HG03135 (cell line): Measurements from ENCODE around the gene CST6.
"Not testable (repeated sequence)": the region's sequence is repeated elsewhere in the genome, so short reads cannot be mapped to it uniquely, and the experiment has no call there.

Source experiments
- ATAC-seq: cut with Tn5 transposase; IDR thresholded peaks from one replicate; pipeline ENCODE4 v1.9.1; 2021; ENCODE audit warnings: mild to moderate bottlenecking, moderate library complexity; ENCODE audit not compliant: unreplicated experiment

CST6 gene

DNA sequence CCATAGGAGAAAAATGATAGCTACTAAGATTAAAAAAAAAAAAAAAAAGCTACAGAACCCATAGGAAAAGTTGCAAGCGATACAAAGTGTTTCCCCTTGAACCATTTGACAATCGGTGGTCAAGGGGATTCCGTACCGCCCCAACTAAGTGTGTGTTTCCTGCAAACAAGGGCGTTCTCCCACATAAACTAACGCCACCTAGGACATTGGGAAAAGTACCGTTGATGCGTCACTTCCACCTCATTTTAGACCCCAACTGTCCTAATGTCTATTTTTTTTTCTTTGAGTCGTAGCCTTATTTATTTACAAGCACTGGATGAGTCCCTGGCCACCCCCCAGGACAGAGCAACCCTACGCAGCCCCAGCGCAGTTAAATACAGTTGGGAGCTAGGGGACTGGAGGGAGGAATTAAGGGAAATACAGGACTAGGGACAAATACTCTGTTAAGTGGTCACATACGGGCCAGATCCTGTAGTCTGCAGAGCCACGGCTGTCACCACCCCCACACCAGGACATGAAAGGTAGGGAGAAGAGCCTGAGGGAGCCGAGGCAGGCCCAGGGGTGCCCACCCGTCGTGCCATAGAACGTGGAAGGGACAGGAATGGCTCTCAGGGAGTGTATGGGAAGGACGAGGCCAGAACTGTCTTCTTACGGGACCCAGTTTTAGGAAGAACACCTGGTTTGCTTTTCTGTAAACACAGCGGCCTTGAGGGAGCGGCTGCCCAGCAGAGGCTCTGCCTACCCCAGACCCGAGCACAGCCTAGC lies 28.8 kb upstream of the CST6 start:
- ATAC-seq: no peak

- ATAC-seq: no peak
Measured at GRCh38 chr11:65983589-65983987, 28.2 kb upstream of the CST6 start.

DNA sequence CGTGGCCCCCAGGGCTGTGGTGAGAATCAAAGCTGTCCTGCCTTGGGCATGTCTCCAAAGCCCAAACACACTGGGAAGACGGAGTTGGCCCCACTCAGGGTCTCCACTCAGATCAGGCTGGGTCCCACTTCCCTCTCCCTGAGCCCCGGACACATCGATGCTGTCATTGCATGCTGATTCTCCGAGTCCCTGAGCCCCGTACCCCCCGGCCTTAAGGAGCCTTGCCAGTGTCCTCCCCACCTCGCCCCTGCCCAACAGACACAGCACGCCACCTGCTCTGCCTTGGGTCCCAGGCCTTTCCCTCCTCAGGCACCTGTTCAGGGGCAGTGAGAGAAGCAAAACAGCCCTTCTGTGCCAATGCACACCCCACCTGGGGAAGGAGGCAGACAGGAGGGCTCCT lies 24.5 kb upstream of the CST6 start:
- no peak for ATAC-seq

GRCh38 chr11:65988791-65989592 lies 22.8 kb upstream of the CST6 start:
- peak; percentile 93 for ATAC-seq

- no peak for ATAC-seq
Measured at GRCh38 chr11:65992056-65992455, 19.8 kb upstream of the CST6 start.

DNA sequence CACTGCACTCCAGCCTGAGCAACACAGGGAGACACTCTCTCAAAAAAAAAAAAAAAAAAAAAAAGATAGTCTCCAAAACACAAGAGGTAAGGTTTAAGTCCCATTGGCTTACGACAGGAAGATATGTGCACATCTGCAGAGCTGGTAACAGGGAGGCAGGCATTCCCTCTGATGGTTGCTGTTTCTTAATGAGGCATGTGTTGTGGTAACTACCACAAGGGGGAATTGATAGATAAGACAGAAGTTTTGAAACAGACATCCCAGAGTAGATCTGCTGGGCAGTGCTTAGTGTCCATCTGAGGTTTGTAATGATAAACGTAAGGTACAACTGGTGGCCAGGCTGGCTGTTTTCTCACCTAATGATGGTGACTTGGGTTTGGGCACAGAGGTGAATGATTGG lies 14.5 kb upstream of the CST6 start:
- no peak for ATAC-seq

GRCh38 chr11:66001942-66002647 lies 9.7 kb upstream of the CST6 start, which contains the start of the genes BANF1 and EIF1AD:
Gene BANF1, plus strand, starts transcription at chr11:66002503. Its CDS starts 748 bp downstream, at chr11:66003251.
Gene EIF1AD, minus strand, starts transcription at chr11:66002157. Its CDS starts 1,768 bp downstream, at chr11:66000389.
- ATAC-seq: peak; percentile 64

GRCh38 chr11:66002648-66003225 lies 9.1 kb upstream of the CST6 start:
- ATAC-seq: peak; percentile 46

- no peak for ATAC-seq
Measured at GRCh38 chr11:66003291-66003690, 8.5 kb upstream of the CST6 start.

DNA sequence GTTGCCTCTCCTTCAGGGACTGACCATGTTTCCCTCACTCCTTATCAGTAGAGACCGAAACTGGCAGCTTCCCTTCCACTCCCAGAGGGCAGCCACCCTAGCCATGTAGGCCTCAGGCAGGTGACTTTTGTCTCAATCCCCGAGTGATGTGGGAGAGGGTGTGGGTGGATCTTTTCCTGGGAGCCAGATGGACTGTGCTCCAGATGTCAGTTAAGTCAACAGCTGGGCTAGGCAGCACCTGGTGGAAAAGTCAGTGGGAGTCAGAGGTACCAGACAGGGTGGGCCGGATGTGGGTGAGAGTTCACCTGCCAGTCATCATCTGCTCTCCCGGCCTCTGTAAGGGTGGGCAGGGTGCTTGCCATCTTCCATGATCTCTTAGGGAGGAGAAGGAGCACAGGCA lies 7.6 kb upstream of the CST6 start:
- ATAC-seq: no peak

GRCh38 chr11:66006134-66006890 lies 5.5 kb upstream of the CST6 start:
- no peak for ATAC-seq

GRCh38 chr11:66006891-66007176 lies 5.0 kb upstream of the CST6 start:
- no peak for ATAC-seq

DNA sequence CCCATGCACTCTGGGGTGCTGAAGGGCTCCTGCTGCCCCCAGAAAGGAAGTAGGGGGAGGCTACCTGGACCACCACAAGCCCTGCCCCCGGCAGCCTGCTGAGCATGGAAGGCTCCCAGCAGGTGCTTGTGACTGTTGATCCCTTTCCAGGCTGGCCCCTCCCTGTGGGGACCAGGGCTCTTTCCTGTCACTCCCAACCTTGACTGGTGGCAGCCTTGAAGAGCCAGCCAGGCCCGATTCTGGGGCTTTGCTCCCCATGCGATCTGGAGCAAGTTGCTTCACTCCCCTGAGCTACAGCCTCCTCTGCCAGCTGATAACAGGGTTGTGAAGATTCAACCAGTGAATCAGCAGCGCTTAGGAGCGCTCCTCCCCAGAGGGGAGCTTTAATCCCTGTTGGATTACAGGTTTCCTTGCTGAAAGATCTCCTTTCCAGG lies 4.6 kb upstream of the CST6 start:
- ATAC-seq: no peak

DNA sequence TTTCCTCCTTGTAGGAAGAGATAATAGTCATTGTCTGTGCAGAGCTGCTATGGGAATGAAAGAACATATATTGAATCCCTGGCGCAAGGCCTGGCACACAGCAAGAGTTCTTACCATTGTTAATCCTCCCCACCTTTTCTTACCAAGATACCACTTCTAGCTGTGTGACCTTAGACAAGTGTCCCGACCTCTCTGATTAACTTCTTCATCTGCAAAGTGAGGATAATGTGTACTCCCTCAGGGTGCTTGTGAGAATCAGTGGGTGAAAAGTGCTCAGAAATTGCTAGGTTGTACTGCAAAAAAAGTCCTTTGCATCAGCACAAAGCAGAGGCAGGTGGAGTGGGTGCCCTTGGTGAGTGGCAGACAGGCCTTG lies 3.7 kb upstream of the CST6 start:
- ATAC-seq: no peak

DNA sequence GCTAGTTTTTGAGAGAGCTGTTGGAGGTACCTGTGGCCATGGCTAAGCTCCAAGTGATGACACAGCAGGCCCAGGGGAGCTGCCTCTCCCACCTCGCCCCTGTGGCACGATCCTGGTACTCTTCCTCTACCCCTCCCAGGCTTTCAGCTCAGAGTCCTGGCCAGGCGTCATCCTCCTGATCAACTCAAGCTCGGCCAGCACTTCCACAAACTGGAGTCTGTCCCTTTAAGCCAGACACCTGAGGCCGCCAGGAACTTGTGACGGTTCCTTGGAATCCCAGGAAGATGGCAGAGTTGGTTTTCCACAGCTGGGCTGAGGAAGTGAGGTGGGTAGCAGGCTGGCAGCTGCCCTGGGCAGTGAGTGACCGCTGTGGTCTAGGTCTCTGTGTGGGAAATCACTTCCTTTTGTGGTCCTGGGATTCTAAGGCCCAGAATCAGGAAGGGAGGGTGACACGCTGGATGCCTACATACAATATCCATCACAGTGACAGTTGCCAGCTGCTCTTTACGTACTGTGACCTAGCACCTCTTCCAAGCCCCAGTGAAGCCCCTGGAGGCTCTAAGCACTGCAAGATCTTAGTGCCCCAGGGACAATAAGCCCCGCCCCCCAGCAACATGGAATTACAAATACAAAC lies 3.2 kb upstream of the CST6 start:
- no peak for ATAC-seq

- not testable (repeated sequence) for ATAC-seq
Measured at GRCh38 chr11:66010036-66010435, 1.8 kb upstream of the CST6 start.

DNA sequence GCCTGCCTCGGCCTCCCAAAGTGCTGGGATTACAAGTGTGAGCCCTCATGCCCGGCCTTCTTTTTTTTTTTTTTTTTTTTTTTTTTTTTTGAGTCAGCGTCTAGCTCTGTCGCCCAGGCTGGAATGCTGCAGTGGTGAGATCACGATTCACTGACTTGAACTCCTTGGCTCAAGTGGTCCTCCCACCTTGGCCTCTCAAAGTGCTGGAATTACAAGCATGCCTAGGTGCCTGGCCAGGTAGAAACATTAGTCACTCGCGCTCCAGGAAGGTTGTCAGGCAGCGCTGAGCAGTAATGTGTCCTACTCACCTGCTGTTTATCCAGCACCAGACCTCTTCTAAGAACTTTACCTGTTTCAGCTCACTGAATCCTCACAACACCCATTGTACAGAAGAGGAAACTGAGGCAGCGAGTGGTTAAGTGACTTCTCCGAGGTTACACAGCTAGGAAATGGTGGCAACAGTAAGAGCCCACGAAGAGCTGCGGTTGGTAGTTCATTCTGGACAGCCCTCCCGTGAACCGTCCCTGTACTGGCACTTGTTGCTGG lies 496 bp upstream of the CST6 start:
- no peak for ATAC-seq

DNA sequence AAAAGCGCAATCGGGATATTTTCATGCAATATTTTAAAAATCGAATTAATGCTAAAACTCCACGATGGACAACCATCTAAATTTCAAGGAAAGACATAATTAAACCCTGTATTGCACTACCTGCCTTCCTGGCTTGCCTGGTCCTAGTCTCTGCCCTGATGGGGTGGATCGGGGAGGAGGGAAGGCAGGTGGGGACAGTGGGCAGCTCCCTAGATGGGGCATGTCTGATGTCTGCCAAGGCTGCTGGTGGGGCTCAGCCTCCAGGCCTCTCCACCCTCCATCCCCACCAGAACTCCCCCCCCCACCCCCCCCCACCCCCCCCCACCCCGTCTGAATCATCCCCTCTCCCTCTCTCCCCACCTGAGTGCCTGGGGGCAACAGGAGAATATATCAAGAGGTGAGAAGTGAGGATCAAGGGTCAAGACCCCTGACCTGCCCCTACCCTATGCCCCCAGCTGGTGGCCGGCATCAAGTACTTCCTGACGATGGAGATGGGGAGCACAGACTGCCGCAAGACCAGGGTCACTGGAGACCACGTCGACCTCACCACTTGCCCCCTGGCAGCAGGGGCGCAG lies 650 bp downstream of the CST6 start:
- ATAC-seq: no peak

DNA sequence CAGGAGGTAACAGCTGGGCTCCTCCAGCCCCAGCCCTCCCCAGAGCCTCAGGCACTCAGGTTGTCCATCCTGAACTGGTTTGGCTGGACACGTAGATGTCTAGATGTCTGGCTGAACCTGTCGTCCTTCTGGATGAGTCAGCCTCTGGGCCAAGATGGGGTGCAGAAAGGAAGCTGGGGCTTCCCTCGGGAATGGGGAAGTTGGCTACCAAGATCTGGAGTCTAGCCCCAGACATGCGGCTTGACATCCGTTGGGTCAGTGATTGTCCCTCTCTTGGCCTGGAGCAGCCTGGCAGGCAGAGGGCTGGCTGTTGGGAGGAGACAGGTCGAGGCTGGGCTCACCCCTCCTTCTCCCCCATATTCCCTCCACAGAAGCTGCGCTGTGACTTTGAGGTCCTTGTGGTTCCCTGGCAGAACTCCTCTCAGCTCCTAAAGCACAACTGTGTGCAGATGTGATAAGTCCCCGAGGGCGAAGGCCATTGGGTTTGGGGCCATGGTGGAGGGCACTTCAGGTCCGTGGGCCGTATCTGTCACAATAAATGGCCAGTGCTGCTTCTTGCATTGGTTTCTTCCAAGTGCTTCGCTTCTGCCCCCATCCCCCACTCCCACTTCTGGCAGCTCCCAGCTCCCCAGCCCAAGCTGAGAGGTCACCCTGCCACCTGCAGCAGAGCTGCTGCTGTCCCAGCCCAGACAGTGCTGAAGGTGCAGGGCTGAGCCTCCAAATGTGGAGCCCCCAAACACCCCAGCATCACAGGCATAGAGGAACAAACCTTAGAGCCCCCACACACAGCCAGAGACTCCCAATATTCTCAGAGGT lies 1.3 kb downstream of the CST6 start:
- no peak for ATAC-seq
